ENCODE data around the gene PANK3. TPM values are rescaled to one million over a fixed set of nuclear protein-coding genes. Genes with fewer than 3 reads are reported as not detected.

Gene PANK3
- total RNA-seq, 1 experiment from 2014 or later, result 82.6 TPM

DNA sequence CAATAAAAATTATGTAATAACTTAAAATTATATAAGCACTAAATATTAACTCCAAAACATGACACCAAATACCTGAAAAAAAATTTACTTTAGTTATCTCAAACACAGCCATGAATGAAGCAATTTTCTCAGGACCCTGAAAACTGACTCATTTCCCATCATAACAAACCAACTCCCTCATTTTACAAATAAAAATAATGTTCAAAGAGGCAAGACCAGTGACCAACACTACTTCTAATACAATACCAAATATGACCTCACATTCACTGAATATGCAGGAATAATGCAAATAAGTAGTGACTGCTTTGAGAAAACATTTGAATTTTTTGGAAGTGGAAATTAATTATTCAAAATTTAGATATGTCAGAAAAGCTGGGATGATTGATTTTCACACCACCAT lies 28.5 kb downstream of the PANK3 start:
- H3K36me3 Mint-ChIP-seq (ENCODE audit: insufficient read depth in 1 of 3, low read depth in 3 of 3), result peaks cover 29 to 56% (median 44%) of the 10 kb centered on the region in 3 experiments
- H2AFZ ChIP-seq (ENCODE audit: low read length), result no peak overlapping the region
- no peak overlapping the region for H2BK120ac ChIP-seq (ENCODE audit: low read depth, low read length, poor library complexity, severe bottlenecking)
- no peak overlapping the region for H4K8ac ChIP-seq (replicated peaks; ENCODE audit: insufficient read length, low read depth, low read length)
- H3K23me2 ChIP-seq (ENCODE audit: insufficient read length, low read depth, low read length, poor library complexity, severe bottlenecking), result no peaks in the 10 kb centered on the region
- no peak overlapping the region for H3K56ac ChIP-seq (ENCODE audit: insufficient read length, low read depth, low read length)
- no peak overlapping the region for H3K14ac ChIP-seq (ENCODE audit: insufficient read depth, low read length)
- H3K27me3 Mint-ChIP-seq (ENCODE audit: low read depth), result no peaks in the 10 kb centered on the region
- H3K4me2 ChIP-seq (ENCODE audit: insufficient read depth, insufficient read length, low read length), result no peak overlapping the region
- no peaks in the 10 kb centered on the region for H3K4me1 Mint-ChIP-seq
- H4K5ac ChIP-seq (ENCODE audit: insufficient read length, low read depth, low read length), result no peak overlapping the region
- H3K27ac ChIP-seq (ENCODE audit: insufficient read length, low read depth, low read length), result no peak overlapping the region
- TF ChIP-seq, protein P1, sequence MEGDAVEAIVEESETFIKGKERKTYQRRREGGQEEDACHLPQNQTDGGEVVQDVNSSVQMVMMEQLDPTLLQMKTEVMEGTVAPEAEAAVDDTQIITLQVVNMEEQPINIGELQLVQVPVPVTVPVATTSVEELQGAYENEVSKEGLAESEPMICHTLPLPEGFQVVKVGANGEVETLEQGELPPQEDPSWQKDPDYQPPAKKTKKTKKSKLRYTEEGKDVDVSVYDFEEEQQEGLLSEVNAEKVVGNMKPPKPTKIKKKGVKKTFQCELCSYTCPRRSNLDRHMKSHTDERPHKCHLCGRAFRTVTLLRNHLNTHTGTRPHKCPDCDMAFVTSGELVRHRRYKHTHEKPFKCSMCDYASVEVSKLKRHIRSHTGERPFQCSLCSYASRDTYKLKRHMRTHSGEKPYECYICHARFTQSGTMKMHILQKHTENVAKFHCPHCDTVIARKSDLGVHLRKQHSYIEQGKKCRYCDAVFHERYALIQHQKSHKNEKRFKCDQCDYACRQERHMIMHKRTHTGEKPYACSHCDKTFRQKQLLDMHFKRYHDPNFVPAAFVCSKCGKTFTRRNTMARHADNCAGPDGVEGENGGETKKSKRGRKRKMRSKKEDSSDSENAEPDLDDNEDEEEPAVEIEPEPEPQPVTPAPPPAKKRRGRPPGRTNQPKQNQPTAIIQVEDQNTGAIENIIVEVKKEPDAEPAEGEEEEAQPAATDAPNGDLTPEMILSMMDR (conservative IDR thresholded peaks at IDR 0.05), result no peak
- no peaks in the 10 kb centered on the region for H3K27me3 ChIP-seq (ENCODE audit: insufficient read depth, low read length)
- H2BK5ac ChIP-seq (ENCODE audit: insufficient read length, low read length), result no peak overlapping the region
- no peak overlapping the region for H2BK20ac ChIP-seq (ENCODE audit: low read depth, low read length, poor library complexity, severe bottlenecking)
- no peaks in the 10 kb centered on the region for H3K4me1 ChIP-seq (ENCODE audit: insufficient read depth, low read length)
- no peak overlapping the region for H3K23ac ChIP-seq (ENCODE audit: insufficient read length, low read depth, low read length)
- no peak overlapping the region for H2BK15ac ChIP-seq (ENCODE audit: low read depth, low read length)
- no peaks in the 10 kb centered on the region for H3K79me2 ChIP-seq (ENCODE audit: insufficient read depth, low read length)
- no peak overlapping the region for H3K9ac ChIP-seq (ENCODE audit: extremely low read depth, insufficient read length, low read length)
- H3K9me3 Mint-ChIP-seq, result no peaks in the 10 kb centered on the region
- H3K4ac ChIP-seq (ENCODE audit: low read depth, low read length), result no peak overlapping the region
- no peak overlapping the region for H3T11ph ChIP-seq (ENCODE audit: low read length)
- no peak overlapping the region for H2AK5ac ChIP-seq (ENCODE audit: insufficient read length, low read length)
- H3K4me3 Mint-ChIP-seq, result no peak overlapping the region
- no peak overlapping the region for H3K18ac ChIP-seq (ENCODE audit: insufficient read length, low read depth, low read length)
- H4K91ac ChIP-seq (ENCODE audit: insufficient read length, low read depth, low read length), result no peak overlapping the region
- H4K20me1 ChIP-seq (ENCODE audit: control insufficient read depth, insufficient read depth, insufficient read length), result no peaks in the 10 kb centered on the region
- no peak overlapping the region for H3K27ac Mint-ChIP-seq
- DNase-seq, result no peak
- peaks cover 6% of the 10 kb centered on the region for H3K79me1 ChIP-seq (ENCODE audit: insufficient read depth, low read depth, low read length, poor library complexity, severe bottlenecking)
- no peaks in the 10 kb centered on the region for H3K9me3 ChIP-seq (ENCODE audit: control insufficient read depth, low read depth, low read length)
- H2BK12ac ChIP-seq (ENCODE audit: insufficient read length, low read depth, low read length), result no peak overlapping the region
